H1 (cell line): ENCODE measurements around the gene GRID2. TPM values are rescaled to one million over a fixed set of nuclear protein-coding genes. Genes with fewer than 3 reads are reported as not detected.

Experiments used
- CTCF ChIA-PET: fragments of 300-600 bp; sonication (Branson Sonifier 250); formaldehyde crosslinking; loops from one replicate; lab custom pipeline; 2021; ENCODE audit not compliant: partially characterized antibody; lab: Charles Lee
- POLR2A ChIA-PET: fragments of 300-600 bp; sonication (Branson Sonifier 250); formaldehyde crosslinking; loops from one replicate; lab custom pipeline; 2021; ENCODE audit warnings: inconsistent platforms; ENCODE audit not compliant: partially characterized antibody; lab: Charles Lee
- DNase-seq, 2 experiments: peaks; one replicate each; pipeline versions ENCODE4 v3.0.0 to v3.0.0-alpha.2; 2010 to 2022; ENCODE audit warnings: low spot score in 2 of 2, low read depth in 1 of 2, mixed read lengths in 1 of 2
- FAIRE-seq: peaks from 2 replicates; lab custom pipeline; 2011; peaks lifted over from hg19 to GRCh38; lab: Jason Lieb, UNC
- H2AFZ ChIP-seq: 2 replicates; pipeline ENCODE4 v1.8.1; 2012; ENCODE audit warnings: low read length, inconsistent platforms
- H2AK5ac ChIP-seq: 2 replicates; pipeline ENCODE4 v1.6.1; 2013; ENCODE audit warnings: low read depth, low read length
- H2BK120ac ChIP-seq: replicated peaks from 2 replicates; pipeline ENCODE3; 2013; ENCODE audit warnings: low read depth, low read length, inconsistent platforms
- H2BK12ac ChIP-seq: 2 replicates; pipeline ENCODE4 v1.6.1; 2013; ENCODE audit warnings: low read depth, low read length
- H2BK15ac ChIP-seq: 2 replicates; pipeline ENCODE4 v1.6.1; 2013; ENCODE audit warnings: low read length
- H2BK20ac ChIP-seq: 2 replicates; pipeline ENCODE4 v1.6.1; 2013; ENCODE audit warnings: low read length
- H2BK5ac ChIP-seq: 2 replicates; pipeline ENCODE4 v1.6.1; 2013; ENCODE audit warnings: low read depth, low read length
- H3K14ac ChIP-seq: 2 replicates; pipeline ENCODE4 v1.6.1; 2013; ENCODE audit warnings: inconsistent platforms; ENCODE audit not compliant: insufficient read length
- H3K18ac ChIP-seq: 2 replicates; pipeline ENCODE4 v1.6.1; 2013; ENCODE audit warnings: low read length; ENCODE audit errors: extremely low read depth
- H3K23ac ChIP-seq: 2 replicates; pipeline ENCODE4 v1.6.1; 2013; ENCODE audit warnings: inconsistent platforms; ENCODE audit not compliant: insufficient read length
- H3K23me2 ChIP-seq: 2 replicates; pipeline ENCODE4 v1.6.1; 2013; ENCODE audit warnings: low read depth, low read length
- H3K27ac ChIP-seq: 2 replicates; pipeline ENCODE4 v1.6.1; 2011; ENCODE audit warnings: low read depth, low read length, inconsistent platforms
- H3K27me3 ChIP-seq, 4 experiments: replicated peaks in 1 of 4; 1 replicate in 1 of 4; 2 replicates in 3 of 4; pipeline versions ENCODE4 v1.6.1 to v1.8.1; 2011 to 2013; ENCODE audit warnings: low read length in 3 of 4, mild to moderate bottlenecking in 3 of 4, inconsistent platforms in 2 of 4, mixed read lengths in 2 of 4, moderate library complexity in 1 of 4; ENCODE audit not compliant: control insufficient read depth in 3 of 4, insufficient read depth in 3 of 4; ENCODE audit errors: extremely low read depth in 1 of 4
- H3K36me3 ChIP-seq, 4 experiments: 2 replicates each; pipeline versions ENCODE4 v1.6.1 to v1.8.1; 2011 to 2013; ENCODE audit warnings: mild to moderate bottlenecking in 4 of 4, low read length in 3 of 4, moderate library complexity in 2 of 4, control low read depth in 1 of 4, inconsistent platforms in 1 of 4; ENCODE audit not compliant: insufficient read depth in 4 of 4, control insufficient read depth in 2 of 4
- H3K4ac ChIP-seq: replicated peaks from 2 replicates; pipeline ENCODE3; 2013; ENCODE audit warnings: low read length, low read depth, mixed read lengths, inconsistent platforms; ENCODE audit not compliant: insufficient read length
- H3K4me1 ChIP-seq, 4 experiments: replicated peaks in 1 of 4; 1 replicate in 1 of 4; 2 replicates in 3 of 4; pipeline versions ENCODE4 v1.6.1 to v1.8.1; 2011 to 2013; ENCODE audit warnings: low read length in 3 of 4, inconsistent platforms in 2 of 4, mixed read lengths in 1 of 4; ENCODE audit not compliant: insufficient read depth in 4 of 4, control insufficient read depth in 3 of 4
- H3K4me2 ChIP-seq, 2 experiments: 2 replicates each; pipeline versions ENCODE4 v1.6.1 to v1.8.1; 2011 to 2013; ENCODE audit warnings: low read depth in 2 of 2, low read length in 2 of 2, control low read depth in 1 of 2, inconsistent platforms in 1 of 2, mild to moderate bottlenecking in 1 of 2; ENCODE audit not compliant: insufficient read depth in 1 of 2
- H3K4me3 ChIP-seq, 4 experiments: fragments of 200-600, 300-600 bp in 1 of 4; sonication (generic), shearing (Covaris generic), sonication (Bioruptor Twin) in 1 of 4; 2 replicates each; pipeline versions ENCODE4 v1.5.1 to v1.8.1; 2011 to 2016; ENCODE audit warnings: low read length in 4 of 4, low read depth in 3 of 4, control low read depth in 2 of 4, inconsistent platforms in 2 of 4, mild to moderate bottlenecking in 2 of 4, mixed read lengths in 1 of 4, moderate library complexity in 1 of 4; ENCODE audit not compliant: insufficient read depth in 2 of 4; ENCODE audit errors: extremely low read depth in 1 of 4
- H3K56ac ChIP-seq: replicated peaks from 2 replicates; pipeline ENCODE3; 2013; ENCODE audit warnings: low read depth, mild to moderate bottlenecking, mixed read lengths, low read length, inconsistent platforms; ENCODE audit not compliant: insufficient read length
- H3K79me1 ChIP-seq: 2 replicates; pipeline ENCODE4 v1.6.1; 2013; ENCODE audit warnings: low read depth, low read length, control low read depth
- H3K79me2 ChIP-seq, 2 experiments: 2 replicates each; pipeline versions ENCODE4 v1.6.1 to v1.8.1; 2012 to 2013; ENCODE audit warnings: low read length in 2 of 2, mild to moderate bottlenecking in 2 of 2, inconsistent platforms in 1 of 2; ENCODE audit not compliant: insufficient read depth in 2 of 2, control insufficient read depth in 1 of 2
- H3K9ac ChIP-seq, 4 experiments: replicated peaks in 1 of 4; 1 replicate in 1 of 4; 2 replicates in 3 of 4; pipeline versions ENCODE4 v1.6.1 to v1.8.1; 2011 to 2013; ENCODE audit warnings: low read depth in 3 of 4, low read length in 3 of 4, control low read depth in 2 of 4, mild to moderate bottlenecking in 2 of 4, moderate library complexity in 2 of 4, inconsistent platforms in 1 of 4; ENCODE audit errors: extremely low read depth in 1 of 4
- H3K9me3 ChIP-seq, 2 experiments: 2 replicates each; pipeline versions ENCODE4 v1.6.1 to v1.8.1; 2012 to 2013; ENCODE audit warnings: mild to moderate bottlenecking in 2 of 2, moderate library complexity in 2 of 2, control low read depth in 1 of 2, inconsistent platforms in 1 of 2, low read depth in 1 of 2, low read length in 1 of 2, mixed read lengths in 1 of 2; ENCODE audit not compliant: insufficient read depth in 2 of 2
- H4K20me1 ChIP-seq, 2 experiments: replicated peaks in 1 of 2; 2 replicates each; pipeline versions ENCODE3 to v1.8.1; 2011 to 2013; ENCODE audit warnings: inconsistent platforms in 2 of 2, low read length in 2 of 2, mild to moderate bottlenecking in 1 of 2; ENCODE audit not compliant: insufficient read depth in 2 of 2, control insufficient read depth in 1 of 2
- H4K5ac ChIP-seq: 2 replicates; pipeline ENCODE4 v1.6.1; 2013; ENCODE audit warnings: low read length, low read depth, mixed read lengths, inconsistent platforms; ENCODE audit not compliant: insufficient read length
- H4K8ac ChIP-seq: 2 replicates; pipeline ENCODE4 v1.8.0; 2013; ENCODE audit warnings: mild to moderate bottlenecking, moderate library complexity, low read length, inconsistent platforms; ENCODE audit not compliant: insufficient read depth; ENCODE audit errors: extremely low read depth
- H4K91ac ChIP-seq: replicated peaks from 2 replicates; pipeline ENCODE3; 2013; ENCODE audit warnings: low read length, mixed read lengths, inconsistent platforms; ENCODE audit not compliant: insufficient read length
- CBX5 ChIP-seq: fragments of 300-800, 300-1000 bp; sonication (generic); IDR thresholded peaks from 2 replicates; pipeline ENCODE4 v1.7.1; 2016; ENCODE audit warnings: antibody characterized with exemption, low read length, low read depth
- CHD2 ChIP-seq: IDR thresholded peaks from 2 replicates; pipeline ENCODE4 v1.6.1; 2012; ENCODE audit warnings: low read length, improper control_type of control experiment
- CREB1 ChIP-seq: IDR thresholded peaks from 2 replicates; pipeline ENCODE4 v1.6.1; 2012; ENCODE audit warnings: inconsistent platforms
- CTBP2 ChIP-seq: IDR thresholded peaks from 2 replicates; pipeline ENCODE4 v1.7.0; 2011; ENCODE audit warnings: borderline replicate concordance, mild to moderate bottlenecking, moderate library complexity, mixed read lengths, low read length; ENCODE audit not compliant: insufficient read depth, insufficient read length
- EZH2 ChIP-seq: fragments of 200-600 bp; sonication (generic); IDR thresholded peaks from 2 replicates; pipeline ENCODE4 v1.7.1; 2012; ENCODE audit warnings: low read depth, mild to moderate bottlenecking, moderate library complexity, low read length, inconsistent platforms; ENCODE audit not compliant: severe bottlenecking
- HDAC2 ChIP-seq, 2 experiments: fragments of 300-600 bp in 1 of 2; sonication (generic) in 1 of 2; IDR thresholded peaks; 2 replicates each; pipeline ENCODE4 v1.6.1; 2011 to 2012; ENCODE audit warnings: low read depth in 2 of 2, low read length in 2 of 2, mild to moderate bottlenecking in 2 of 2, moderate library complexity in 2 of 2, borderline replicate concordance in 1 of 2, inconsistent platforms in 1 of 2
- JUND ChIP-seq: IDR thresholded peaks from 2 replicates; pipeline ENCODE4 v1.6.1; 2011; ENCODE audit warnings: mild to moderate bottlenecking, improper control_type of control experiment, low read length
- MAX ChIP-seq: IDR thresholded peaks from 2 replicates; pipeline ENCODE4 v1.6.1; 2012; ENCODE audit warnings: inconsistent platforms
- NRF1 ChIP-seq: IDR thresholded peaks from 2 replicates; pipeline ENCODE4 v1.6.1; 2011; ENCODE audit warnings: mild to moderate bottlenecking, low read depth, low read length, improper control_type of control experiment
- POLR2A ChIP-seq, 2 experiments: IDR thresholded peaks; 1 replicate in 1 of 2; 2 replicates in 1 of 2; pipeline ENCODE4 v1.6.1; 2011; ENCODE audit warnings: low read depth in 2 of 2, low read length in 2 of 2, mild to moderate bottlenecking in 2 of 2; ENCODE audit errors: control extremely low read depth in 1 of 2
- POLR2AphosphoS5 ChIP-seq: IDR thresholded peaks from 2 replicates; pipeline ENCODE4 v1.6.1; 2011; ENCODE audit warnings: low read depth, low read length
- RBBP5 ChIP-seq: IDR thresholded peaks from 2 replicates; pipeline ENCODE4 v1.7.1; 2012; ENCODE audit warnings: low read depth, mild to moderate bottlenecking, inconsistent platforms, low read length, moderate library complexity, borderline replicate concordance
- SIX5 ChIP-seq: IDR thresholded peaks from 2 replicates; pipeline ENCODE4 v1.6.1; 2011; ENCODE audit warnings: mild to moderate bottlenecking, low read depth, low read length
- TAF7 ChIP-seq: optimal IDR thresholded peaks from 2 replicates; pipeline ENCODE3; 2011; ENCODE audit warnings: low read depth, mild to moderate bottlenecking, inconsistent platforms, low read length, moderate library complexity, borderline replicate concordance
- TCF12 ChIP-seq: IDR thresholded peaks from 2 replicates; pipeline ENCODE4 v1.6.1; 2011; ENCODE audit warnings: low read depth, mild to moderate bottlenecking, low read length
- polyA plus RNA-seq, 7 experiments: library from polyadenylated mRNA; depleted of rRNA in 3 of 7; stranded (reverse) in 5 of 7; unstranded in 2 of 7; fragments of >200 nt in 5 of 7; fragments of 200-250 nt in 2 of 7; gene quantifications; 1 replicate in 5 of 7; 2 replicates in 1 of 7; 4 replicates in 1 of 7; pipeline versions ENCODE4 v1.2.1 to v1.2.3, GENCODE V29; 2011 to 2013; ENCODE audit warnings: missing spikeins in 2 of 7, mixed read lengths in 2 of 7
- total RNA-seq: library from RNA; stranded (reverse); fragmentation: NEBNext Ultra II Directional; extraction: Animal tissue kit (Norgen Biotek cat#: 25700); gene quantifications from 2 replicates; pipeline ENCODE4 v1.2.1, GENCODE V29; 2021

GRID2 gene
- total and polyA plus RNA-seq, 2 of the 8 experiments (the other 6 are each of a cell fraction or from before 2014, with no cell fraction given): 31.1 to 81.9 TPM

GRCh38 chr4:93042746-93043145, 739.0 kb downstream of the GRID2 start:
- Histone ChIP-seq H2BK12ac (no peak overlapping the region), H3K4ac (no peak overlapping the region), H2BK5ac (no peak overlapping the region), H2AK5ac (no peak overlapping the region), H3K23me2 (no peaks in the 10 kb centered on the region), H2BK15ac (no peak overlapping the region), H3K9ac (no peak overlapping the region), H4K20me1 (no peaks in the 10 kb centered on the region), H4K8ac (no peak overlapping the region), H3K36me3 (no peaks in the 10 kb centered on the region), H4K91ac (no peak overlapping the region), H2AFZ (no peak overlapping the region), H3K56ac (no peak overlapping the region), H3K4me2 (no peak overlapping the region), H2BK120ac (no peak overlapping the region), H4K5ac (no peak overlapping the region), H2BK20ac (no peak overlapping the region), H3K79me1 (no peaks in the 10 kb centered on the region), H3K27me3 (no peaks in the 10 kb centered on the region), H3K18ac (no peak overlapping the region), H3K14ac (no peak overlapping the region), H3K4me1 (no peaks in the 10 kb centered on the region), H3K79me2 (no peaks in the 10 kb centered on the region), H3K23ac (no peak overlapping the region), H3K27ac (no peak overlapping the region), H3K9me3 (no peaks in the 10 kb centered on the region), H3K4me3 (no peak overlapping the region)
- ChIA-PET POLR2A (no interaction called here), CTCF (no interaction called here)
- TF ChIP-seq HDAC2 (IDR thresholded peaks at IDR 0.05; ENCODE audit: borderline replicate concordance in 1 of 2, low read depth in 2 of 2, low read length in 2 of 2) (no peak), TCF12 (no peak), CREB1 (no peak), TAF7 (no peak), CBX5 (no peak), SIX5 (no peak), POLR2A (IDR thresholded peaks at IDR 0.05; ENCODE audit: control extremely low read depth in 1 of 2, low read depth in 2 of 2, low read length in 2 of 2) (no peak), JUND (no peak), CTBP2 (no peak), CHD2 (no peak), NRF1 (no peak), RBBP5 (no peak), EZH2 (no peak), POLR2AphosphoS5 (no peak), MAX (no peak)
- DNase-seq (no peak), FAIRE-seq (no peak)
